Peyer's patch (tissue), 4 donors: ENCODE data around the gene PTX4. TPM values are rescaled to one million over a fixed set of nuclear protein-coding genes. Genes with fewer than 3 reads are reported as not detected.

ENCODE experiments used
- DNase-seq, 3 donors: peaks; one replicate each; pipeline ENCODE4 v3.0.0-alpha.2; 2017 to 2019
- H3K27ac ChIP-seq, 4 donors: fragments of 200-600 bp; sonication (generic); one replicate each; pipeline ENCODE4 v1.5.1; 2016 to 2019
- H3K27me3 ChIP-seq, 2 donors: fragments of 200-600 bp; sonication (generic); one replicate each; pipeline ENCODE4 v1.5.1; 2019
- H3K36me3 ChIP-seq, 3 donors: fragments of 200-600 bp; sonication (generic); one replicate each; pipeline ENCODE4 v1.5.1; 2016 to 2019
- H3K4me1 ChIP-seq, 4 donors: fragments of 200-600 bp; sonication (generic); one replicate each; pipeline ENCODE4 v1.5.1; 2016 to 2019
- H3K4me3 ChIP-seq, 4 donors: fragments of 200-600 bp; sonication (generic); 1 replicate in 3 of 4; 2 replicates in 1 of 4; pipeline ENCODE4 v1.5.1; 2016 to 2019; ENCODE audit warnings: mild to moderate bottlenecking in 1 of 4
- H3K9me3 ChIP-seq, 4 donors: fragments of 200-600 bp; sonication (generic); one replicate each; pipeline ENCODE4 v1.5.1; 2016 to 2019; ENCODE audit warnings: mild to moderate bottlenecking in 1 of 4
- CTCF ChIP-seq, 6 experiments: fragments of 450-650 bp in 4 of 6; fragments of 200-600 bp in 2 of 6; sonication (generic) in 1 of 6; IDR thresholded peaks; one replicate each; pipeline ENCODE4 v1.5.1; 2017 to 2019; ENCODE audit warnings: antibody characterized with exemption in 6 of 6, mild to moderate bottlenecking in 3 of 6, moderate library complexity in 1 of 6
- POLR2A ChIP-seq, 2 donors: fragments of 450-650 bp; IDR thresholded peaks; one replicate each; pipeline ENCODE4 v1.5.1; 2017; ENCODE audit warnings: antibody characterized with exemption in 2 of 2, mild to moderate bottlenecking in 2 of 2, moderate library complexity in 2 of 2
- total RNA-seq, 4 donors: library from RNA; depleted of rRNA; stranded (reverse); fragments of >200 nt; gene quantifications; one replicate each; pipeline ENCODE4 v1.1.0, GENCODE V29; 2016

Gene PTX4
- total RNA-seq, 4 donors from 2014 or later, result not detected

DNA sequence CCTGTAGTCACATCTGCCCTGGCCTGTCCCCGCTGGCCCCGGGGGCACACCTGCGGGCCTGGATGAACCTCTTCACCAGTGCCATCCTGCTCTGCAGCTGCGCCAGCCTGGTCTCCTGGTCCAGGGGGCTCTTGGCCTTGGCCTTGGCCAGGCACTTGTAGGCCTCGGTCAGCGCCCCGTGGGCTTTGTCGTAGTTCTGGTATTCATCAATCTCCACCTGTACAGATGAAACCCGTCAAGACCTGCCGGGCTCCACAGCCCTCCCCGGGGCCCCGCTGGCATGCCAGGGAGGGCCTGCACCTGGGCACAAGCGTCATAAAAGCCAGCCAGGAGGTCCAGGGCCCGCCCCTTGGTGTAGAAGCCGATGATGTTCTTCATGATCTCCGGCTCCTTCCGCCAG, 31.1 kb upstream of the PTX4 start:
- Histone ChIP-seq H3K27me3 (no peaks in the 10 kb centered on the region), H3K4me3 (no peak overlapping the region), H3K36me3 (peaks cover 0 to 14% (median 0%) of the 10 kb centered on the region in 3 donors), H3K27ac (no peak overlapping the region), H3K9me3 (no peaks in the 10 kb centered on the region), H3K4me1 (no peaks in the 10 kb centered on the region)
- no peak for DNase-seq
- TF ChIP-seq POLR2A (IDR thresholded peaks at IDR 0.05) (no peak), CTCF (IDR thresholded peaks at IDR 0.05) (no peak)

DNA sequence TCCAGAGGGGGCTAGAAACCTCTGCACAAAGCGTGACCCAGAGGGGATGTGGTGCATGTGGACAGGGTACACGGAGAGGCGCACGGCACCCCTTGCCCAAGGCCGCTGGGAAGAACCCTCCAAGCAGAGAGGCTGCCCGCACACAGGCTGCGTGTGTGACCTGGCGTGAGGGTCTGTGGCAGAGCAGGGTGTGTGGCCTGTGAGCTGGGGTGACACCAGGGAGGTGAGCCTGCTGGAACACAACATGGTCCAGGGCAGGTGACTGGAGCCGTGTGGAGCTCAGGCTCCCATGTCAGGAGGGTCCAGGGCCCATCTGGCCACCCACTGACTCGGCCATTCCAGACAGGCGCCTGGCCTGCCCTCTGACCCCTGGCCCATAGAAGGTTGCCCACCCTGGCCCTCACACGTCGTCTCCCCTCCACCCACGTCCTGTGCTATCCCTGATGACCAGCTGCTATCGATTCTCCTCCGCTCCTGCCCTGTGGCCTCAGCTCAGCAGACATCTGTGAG, 29.9 kb upstream of the PTX4 start:
- Histone ChIP-seq H3K4me3 (no peak overlapping the region), H3K27me3 (no peaks in the 10 kb centered on the region), H3K27ac (no peak overlapping the region), H3K4me1 (no peaks in the 10 kb centered on the region), H3K9me3 (peaks cover 0 to 5% (median 0%) of the 10 kb centered on the region in 4 donors), H3K36me3 (peaks cover 0 to 14% (median 0%) of the 10 kb centered on the region in 3 donors)
- DNase-seq, result no peak
- TF ChIP-seq POLR2A (IDR thresholded peaks at IDR 0.05) (no peak), CTCF (IDR thresholded peaks at IDR 0.05) (no peak)

- H3K27me3 ChIP-seq, result no peaks in the 10 kb centered on the region
- TF ChIP-seq CTCF (IDR thresholded peaks at IDR 0.05), result no peak
- TF ChIP-seq POLR2A (IDR thresholded peaks at IDR 0.05), result no peak
- no peaks in the 10 kb centered on the region for H3K4me1 ChIP-seq
- peaks cover 0 to 7% (median 0%) of the 10 kb centered on the region in 3 donors for H3K36me3 ChIP-seq
- no peak overlapping the region for H3K4me3 ChIP-seq
- no peak overlapping the region for H3K27ac ChIP-seq
- DNase-seq, result no peak
- peaks cover 0 to 5% (median 0%) of the 10 kb centered on the region in 4 donors for H3K9me3 ChIP-seq
These were observed 25.8 kb upstream of the PTX4 start for GRCh38 chr16:1514507-1514906.

DNA sequence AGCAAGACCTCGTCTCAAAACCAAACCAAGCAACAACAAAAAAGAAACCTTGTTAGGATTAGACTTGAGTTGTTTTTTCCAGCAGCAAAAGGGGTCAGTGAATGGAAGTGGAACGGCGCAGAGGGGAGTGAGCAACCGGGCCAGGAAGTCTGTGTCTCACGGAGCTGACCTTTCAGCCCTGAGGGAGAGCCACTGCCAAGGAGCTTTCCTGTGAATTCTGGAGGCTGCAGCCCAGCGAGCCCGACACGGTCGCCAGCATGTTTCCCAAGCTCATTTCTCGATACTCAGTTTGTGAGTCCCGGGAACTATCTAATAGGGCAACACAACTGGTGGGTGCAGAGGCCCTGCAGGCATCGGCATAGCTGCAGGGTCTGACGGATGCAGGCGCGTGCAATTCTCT, 24.0 kb upstream of the PTX4 start:
- no peak for DNase-seq
- Histone ChIP-seq H3K27me3 (no peaks in the 10 kb centered on the region), H3K27ac (no peak overlapping the region), H3K4me1 (no peaks in the 10 kb centered on the region), H3K4me3 (no peak overlapping the region), H3K36me3 (peaks cover 0 to 16% (median 0%) of the 10 kb centered on the region in 3 donors), H3K9me3 (peaks cover 0 to 5% (median 0%) of the 10 kb centered on the region in 4 donors)
- TF ChIP-seq CTCF (IDR thresholded peaks at IDR 0.05), result no peak
- TF ChIP-seq POLR2A (IDR thresholded peaks at IDR 0.05), result no peak

DNA sequence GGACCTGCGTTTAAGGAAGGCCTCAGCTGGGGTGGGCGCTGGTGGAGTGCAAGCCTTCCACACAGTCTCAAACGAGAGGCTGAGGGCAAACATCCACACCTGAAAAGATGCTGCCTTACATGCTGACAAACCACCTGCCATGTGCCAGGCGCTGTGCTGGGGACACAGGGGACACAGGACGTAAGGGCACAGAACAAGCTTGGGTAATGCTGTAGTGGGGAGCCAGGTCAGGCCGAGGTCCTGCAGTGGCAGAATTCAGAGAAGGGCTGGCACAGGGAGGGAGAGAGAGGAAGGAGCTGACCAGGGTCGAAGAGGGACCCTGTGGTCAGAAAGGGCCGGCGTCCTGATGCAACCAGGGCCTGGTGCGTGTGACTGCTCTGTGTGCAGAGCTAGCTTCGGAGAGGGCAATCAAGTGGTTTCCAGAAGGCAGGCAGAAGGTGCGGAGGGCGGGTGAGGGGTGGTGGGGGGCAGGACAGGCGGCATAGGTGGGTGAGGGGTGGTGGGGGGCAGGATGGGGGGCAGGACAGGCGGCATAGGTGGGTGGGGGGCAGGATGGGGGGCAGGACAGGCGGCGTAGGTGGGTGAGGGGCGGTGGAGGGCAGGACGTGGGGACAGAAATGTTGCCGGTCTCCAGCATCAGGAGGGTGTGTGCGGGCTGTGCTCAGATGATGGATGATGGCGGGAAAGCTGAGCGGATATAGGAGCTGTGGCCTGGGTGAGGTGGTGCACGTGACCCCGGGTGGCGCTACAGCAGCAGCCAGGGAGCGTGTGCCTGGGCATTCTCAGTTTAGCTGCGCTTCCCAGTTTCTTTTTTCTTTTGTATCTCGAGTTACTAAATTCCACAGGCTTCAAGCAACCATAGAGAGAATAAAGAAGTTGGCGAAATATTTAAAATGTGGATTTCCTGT, 23.2 kb upstream of the PTX4 start:
- H3K4me3 ChIP-seq, result no peak overlapping the region

More for the DNA sequence above, 23.2 kb upstream of the PTX4 start:
- peaks cover 0 to 5% (median 0%) of the 10 kb centered on the region in 4 donors for H3K9me3 ChIP-seq
- H3K4me1 ChIP-seq, result no peaks in the 10 kb centered on the region
- H3K36me3 ChIP-seq, result peaks cover 0 to 16% (median 0%) of the 10 kb centered on the region in 3 donors
- H3K27me3 ChIP-seq, result no peaks in the 10 kb centered on the region
- no peak for TF ChIP-seq POLR2A (IDR thresholded peaks at IDR 0.05)
- TF ChIP-seq CTCF (IDR thresholded peaks at IDR 0.05), result no peak
- DNase-seq, result no peak
- no peak overlapping the region for H3K27ac ChIP-seq
